A549 (cell line): ENCODE data around the gene MXD4. TPM values are rescaled to one million over a fixed set of nuclear protein-coding genes. Genes with fewer than 3 reads are reported as not detected.

ENCODE experiments used
- ATAC-seq, 2 experiments: fragments of 200-7000 bp in 1 of 2; fragments of >200 bp in 1 of 2; cut with Nextera tagmentation in 1 of 2; cut with Tn5 transposase in 1 of 2; 3 replicates each; pipeline versions ENCODE4 v1.8.0 to v1.9.1; 2018 to 2020; ENCODE audit warnings: mild to moderate bottlenecking in 1 of 2, moderate library complexity in 1 of 2
- CTCF ChIA-PET: fragments of 300-600 bp; sonication (Branson Sonifier 250); formaldehyde crosslinking; extraction: SDS; loops from one replicate; lab custom pipeline; 2021; ENCODE audit warnings: antibody characterized with exemption, inconsistent platforms; lab: Yijun Ruan, JAX
- POLR2A ChIA-PET: fragments of 350-600 bp; formaldehyde crosslinking; extraction: SDS; loops from one replicate; lab custom pipeline; 2021; ENCODE audit warnings: antibody characterized with exemption, inconsistent platforms; lab: Yijun Ruan, JAX
- DNase-seq, 2 experiments: peaks; one replicate each; pipeline versions ENCODE4 v3.0.0 to v3.0.0-alpha.2; 2011 to 2016; ENCODE audit warnings: low read depth in 1 of 2, low spot score in 1 of 2
- FAIRE-seq: peaks from 2 replicates; lab custom pipeline; 2011; peaks lifted over from hg19 to GRCh38; lab: Jason Lieb, UNC
- H3K27ac ChIP-seq, 2 experiments: fragments of >200 bp; sonication (Bioruptor Twin); formaldehyde crosslinking; 3 replicates each; pipeline ENCODE4 v1.5.1; 2016 to 2017
- H3K4me1 ChIP-seq: fragments of >200 bp; sonication (Bioruptor Twin); formaldehyde crosslinking; 3 replicates; pipeline ENCODE4 v1.6.1; 2016
- H3K4me2 ChIP-seq: fragments of >200 bp; sonication (Bioruptor Twin); formaldehyde crosslinking; 3 replicates; pipeline ENCODE4 v1.6.1; 2016
- H3K4me3 ChIP-seq: fragments of >200 bp; sonication (Bioruptor Twin); formaldehyde crosslinking; 3 replicates; pipeline ENCODE4 v1.5.1; 2016
- H3K9me3 ChIP-seq: fragments of >200 bp; sonication (Bioruptor Twin); formaldehyde crosslinking; 3 replicates; pipeline ENCODE4 v1.6.1; 2016
- BCL3 ChIP-seq: fragments of >200 bp; sonication (Bioruptor Twin); formaldehyde crosslinking; IDR thresholded peaks from 3 replicates; pipeline ENCODE4 v1.6.1; 2016
- BHLHE40 ChIP-seq: IDR thresholded peaks from 2 replicates; pipeline ENCODE4 v1.6.1; 2012; ENCODE audit warnings: low read depth, low read length, inconsistent platforms
- CBX2 ChIP-seq: fragments of 200-600 bp; sonication (generic); IDR thresholded peaks from 2 replicates; pipeline ENCODE4 v1.6.1; 2016; ENCODE audit warnings: low read depth, mild to moderate bottlenecking, borderline replicate concordance
- CBX8 ChIP-seq: fragments of 200-600 bp; sonication (generic); IDR thresholded peaks from 2 replicates; pipeline ENCODE4 v1.6.1; 2016
- CHD4 ChIP-seq: fragments of 200-600 bp; sonication (generic); IDR thresholded peaks from 2 replicates; pipeline ENCODE4 v1.6.1; 2016; ENCODE audit warnings: antibody characterized with exemption, mild to moderate bottlenecking, borderline replicate concordance
- EHMT2 ChIP-seq: fragments of 200-600 bp; sonication (generic); IDR thresholded peaks from 2 replicates; pipeline ENCODE4 v1.6.1; 2016; ENCODE audit warnings: antibody characterized with exemption, low read depth, mild to moderate bottlenecking, moderate library complexity
- ELK1 ChIP-seq: fragments of 150-350 bp; IDR thresholded peaks from 2 replicates; pipeline ENCODE4 v1.6.1; 2014; ENCODE audit warnings: low read depth, mild to moderate bottlenecking, low read length
- FOSB ChIP-seq: fragments of 250-450 bp; sonication (Bioruptor Pico); IDR thresholded peaks from 2 replicates; pipeline ENCODE4 v1.5.0; 2020; ENCODE audit warnings: mild to moderate bottlenecking, moderate library complexity
- FOXS1 ChIP-seq: fragments of 250-450 bp; sonication (Bioruptor Pico); IDR thresholded peaks from 2 replicates; pipeline ENCODE4 v1.5.0; 2020; ENCODE audit warnings: mild to moderate bottlenecking, moderate library complexity
- GATA3 ChIP-seq: IDR thresholded peaks from 2 replicates; pipeline ENCODE4 v1.6.1; 2012; ENCODE audit warnings: borderline replicate concordance
- HOXA7 ChIP-seq: fragments of 250-450 bp; sonication (Bioruptor Pico); IDR thresholded peaks from 2 replicates; pipeline ENCODE4 v1.5.0; 2020; ENCODE audit warnings: mild to moderate bottlenecking, moderate library complexity
- HOXB5 ChIP-seq: fragments of 250-450 bp; sonication (Bioruptor Pico); IDR thresholded peaks from 2 replicates; pipeline ENCODE4 v1.5.0; 2020; ENCODE audit warnings: mild to moderate bottlenecking, moderate library complexity
- JUNB ChIP-seq: fragments of >200 bp; sonication (Bioruptor Twin); formaldehyde crosslinking; IDR thresholded peaks from 2 replicates; pipeline ENCODE4 v1.6.1; 2016
- KDM5A ChIP-seq: fragments of 200-600 bp; sonication (generic); IDR thresholded peaks from 2 replicates; pipeline ENCODE4 v1.6.1; 2016; ENCODE audit warnings: antibody characterized with exemption, mild to moderate bottlenecking
- MYC ChIP-seq: IDR thresholded peaks from 2 replicates; pipeline ENCODE4 v1.6.1; 2012; ENCODE audit warnings: mild to moderate bottlenecking, inconsistent platforms, low read length, improper control_type of control experiment, borderline replicate concordance
- NFE2L2 ChIP-seq: fragments of 150-350 bp; conservative IDR thresholded peaks from 2 replicates; pipeline ENCODE4 v1.6.1; 2014; ENCODE audit warnings: low read length
- POLR2A ChIP-seq: IDR thresholded peaks from 2 replicates; pipeline ENCODE4 v1.6.1; 2012; ENCODE audit warnings: mild to moderate bottlenecking, low read length
- POLR2AphosphoS2 ChIP-seq: conservative IDR thresholded peaks from 2 replicates; pipeline ENCODE4 v1.6.1; 2012; ENCODE audit warnings: low read length, improper control_type of control experiment, inconsistent platforms
- RAD21 ChIP-seq, 2 experiments: fragments of >200 bp in 1 of 2; sonication (Bioruptor Twin) in 1 of 2; formaldehyde crosslinking in 1 of 2; IDR thresholded peaks in 1 of 2; conservative IDR thresholded peaks in 1 of 2; 2 replicates in 1 of 2; 3 replicates in 1 of 2; pipeline ENCODE4 v1.6.1; 2012 to 2018; ENCODE audit warnings: inconsistent platforms in 1 of 2
- RFX5 ChIP-seq: fragments of 450-650 bp; IDR thresholded peaks from 2 replicates; pipeline ENCODE4 v1.7.1; 2014; ENCODE audit warnings: antibody characterized with exemption, mild to moderate bottlenecking, moderate library complexity
- RNF2 ChIP-seq: fragments of 200-600 bp; sonication (generic); IDR thresholded peaks from 2 replicates; pipeline ENCODE4 v1.6.1; 2016; ENCODE audit warnings: low read depth, mild to moderate bottlenecking, antibody characterized with exemption, moderate library complexity, borderline replicate concordance
- SMC3 ChIP-seq: fragments of >200 bp; sonication (Bioruptor Twin); formaldehyde crosslinking; IDR thresholded peaks from 3 replicates; pipeline ENCODE4 v1.6.1; 2018; ENCODE audit warnings: inconsistent platforms
- SREBF2 ChIP-seq: fragments of 450-650 bp; IDR thresholded peaks from 2 replicates; pipeline ENCODE4 v1.6.1; 2014; ENCODE audit warnings: mild to moderate bottlenecking, moderate library complexity
- TFCP2L1 ChIP-seq: fragments of 250-450 bp; sonication (Bioruptor Pico); IDR thresholded peaks from 2 replicates; pipeline ENCODE4 v1.5.0; 2021; ENCODE audit warnings: mild to moderate bottlenecking
- ZC3H11A ChIP-seq: fragments of 450-650 bp; IDR thresholded peaks from 2 replicates; pipeline ENCODE4 v1.6.1; 2014; ENCODE audit warnings: antibody characterized with exemption, mild to moderate bottlenecking
- ZFP36 ChIP-seq: fragments of 450-650 bp; IDR thresholded peaks from 2 replicates; pipeline ENCODE4 v1.6.1; 2014; ENCODE audit warnings: borderline replicate concordance; ENCODE audit not compliant: partially characterized antibody
- ZNF302 ChIP-seq: fragments of 250-450 bp; sonication (Bioruptor Pico); IDR thresholded peaks from 2 replicates; pipeline ENCODE4 v1.9.0; 2021; ENCODE audit warnings: inconsistent platforms, mild to moderate bottlenecking, moderate library complexity
- WGBS: methylation state at CpG from one replicate; pipeline ENCODE4 v1.1.6; 2017; ENCODE audit errors: missing lambda C conversion rate; 5-methylcytosine and 5-hydroxymethylcytosine counted together
- polyA plus RNA-seq, 4 experiments: library from polyadenylated mRNA; depleted of rRNA in 3 of 4; stranded (reverse); fragments of >200 nt; fragmentation: RNase III in 1 of 4; extraction: RNeasy Plus Mini Kit Qiagen cat#74134 plus additional on column Dnase treatment in 1 of 4; gene quantifications; 2 replicates in 3 of 4; 3 replicates in 1 of 4; pipeline ENCODE4 v1.2.3, GENCODE V29; 2011 to 2017
- TF ChIP-seq, protein P1 (sequence below): fragments of >200 bp; sonication (Bioruptor Twin); formaldehyde crosslinking; IDR thresholded peaks from 2 replicates; pipeline ENCODE4 v1.6.1; 2016

The MXD4 gene
- polyA plus RNA-seq, 2 of the 4 experiments (the other 2 are of a cell fraction): 10.8 to 18.5 TPM

GRCh38 chr4:2305766-2306501 lies 44.0 kb upstream of the MXD4 start:
- FAIRE-seq (no peak), ATAC-seq (no peak), DNase-seq (no peak)
- Histone ChIP-seq H3K4me3 (no peak overlapping the region), H3K27ac (no peak overlapping the region), H3K4me1 (no peaks in the 10 kb centered on the region), H3K4me2 (no peak overlapping the region), H3K9me3 (no peaks in the 10 kb centered on the region)
- 79% methylated on average over 11 of the region's 11 CpGs for WGBS
- POLR2A ChIA-PET: no interaction called here
- CTCF ChIA-PET: no interaction called here
- TF ChIP-seq BHLHE40: no peak
- TF ChIP-seq CHD4: no peak
- no peak for TF ChIP-seq EHMT2
- no peak for TF ChIP-seq ZNF302
- TF ChIP-seq RAD21 (conservative IDR thresholded peaks at IDR 0.05 in 1 of 2, IDR thresholded peaks at IDR 0.05 in 1 of 2): no peak
- TF ChIP-seq HOXB5 (CRISPR knock-in tag): no peak
- no peak for TF ChIP-seq SREBF2

DNA sequence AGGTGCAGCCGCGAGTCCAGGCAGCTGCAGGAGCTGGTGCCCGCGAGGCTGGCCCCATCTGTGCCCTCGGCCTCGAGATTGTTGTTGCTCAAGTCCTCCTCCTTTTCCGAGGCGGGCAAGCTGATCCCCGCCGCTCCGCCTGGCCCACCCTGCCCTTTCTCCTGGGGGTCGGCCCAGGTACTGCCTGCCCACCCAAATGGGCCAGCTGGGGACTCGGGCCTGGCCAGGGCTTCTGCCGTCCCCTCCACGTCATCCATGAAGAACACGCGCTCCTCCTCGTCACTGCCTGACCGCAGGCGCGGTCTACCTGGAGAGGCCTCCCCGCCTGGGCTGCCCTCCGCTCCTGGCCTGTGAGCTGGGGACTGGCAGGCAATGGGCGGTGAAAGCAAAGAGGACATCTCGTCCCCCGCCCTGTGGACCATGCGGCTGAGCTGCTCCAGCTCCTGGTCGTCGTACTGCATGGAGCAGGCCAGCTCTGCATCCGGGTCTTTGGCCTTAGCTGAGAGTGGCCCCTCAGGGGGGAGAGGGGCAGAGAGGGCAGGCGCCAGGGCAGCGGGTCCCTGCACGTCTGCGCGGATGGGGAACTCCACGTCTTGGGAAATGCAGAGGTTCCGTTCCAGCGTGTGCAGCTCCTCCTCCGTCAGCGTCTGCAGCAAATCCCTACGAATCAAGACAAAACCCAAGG lies 43.1 kb upstream of the MXD4 start:
- ATAC-seq: no peak
- Histone ChIP-seq H3K27ac (no peak overlapping the region), H3K9me3 (no peaks in the 10 kb centered on the region), H3K4me2 (no peak overlapping the region), H3K4me3 (no peak overlapping the region), H3K4me1 (no peaks in the 10 kb centered on the region)
- ChIA-PET CTCF (no interaction called here), POLR2A (no interaction called here)
- no peak for TF ChIP-seq POLR2A
- no peak for TF ChIP-seq FOSB (CRISPR knock-in tag)
- TF ChIP-seq CBX8: no peak
- WGBS: 91% methylated on average over 13 of the region's 41 CpGs
- DNase-seq: no peak
- FAIRE-seq: no peak

DNA sequence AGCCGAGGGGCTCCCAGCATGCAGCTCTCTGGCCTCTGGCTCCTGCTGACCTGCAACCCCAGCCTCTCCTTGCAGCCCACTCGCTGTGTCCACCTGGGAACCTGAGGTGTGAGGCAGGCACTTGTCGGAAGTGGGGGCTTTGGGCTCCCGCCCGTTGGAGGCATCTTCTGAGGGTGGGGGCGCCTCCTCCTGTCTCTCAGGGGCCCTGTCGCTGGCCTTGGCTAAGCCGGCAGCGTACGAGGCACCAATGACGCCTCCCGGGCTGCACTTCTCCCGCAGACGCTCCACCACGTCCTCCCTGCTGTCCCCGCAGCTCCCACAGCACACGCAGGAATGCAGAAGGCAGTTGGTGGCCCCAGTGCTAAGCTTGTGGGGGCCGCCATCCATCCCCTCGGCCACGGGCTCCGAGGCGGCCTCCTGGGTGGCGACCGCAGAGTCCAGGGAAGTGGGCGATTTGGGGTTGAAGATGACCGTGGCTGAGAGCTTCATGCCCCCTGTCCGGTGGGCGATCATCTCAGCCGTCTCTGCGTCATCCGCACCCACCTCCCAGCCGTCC lies 42.5 kb upstream of the MXD4 start:
- ATAC-seq (no peak), FAIRE-seq (no peak), DNase-seq (no peak)
- no peak overlapping the region for H3K4me2 ChIP-seq
- ChIA-PET CTCF (no interaction called here), POLR2A (no interaction called here)
- H3K27ac ChIP-seq: no peak overlapping the region
- no peak overlapping the region for H3K4me3 ChIP-seq
- WGBS: 91% methylated on average over 9 of the region's 32 CpGs
- H3K4me1 ChIP-seq: no peaks in the 10 kb centered on the region
- H3K9me3 ChIP-seq: no peaks in the 10 kb centered on the region
- no peak for TF ChIP-seq TFCP2L1 (CRISPR knock-in tag)
- no peak for TF ChIP-seq GATA3
- no peak for TF ChIP-seq MYC
- TF ChIP-seq NFE2L2: no peak
- TF ChIP-seq HOXA7 (CRISPR knock-in tag): no peak
- TF ChIP-seq RNF2: no peak
- no peak for TF ChIP-seq SMC3

DNA sequence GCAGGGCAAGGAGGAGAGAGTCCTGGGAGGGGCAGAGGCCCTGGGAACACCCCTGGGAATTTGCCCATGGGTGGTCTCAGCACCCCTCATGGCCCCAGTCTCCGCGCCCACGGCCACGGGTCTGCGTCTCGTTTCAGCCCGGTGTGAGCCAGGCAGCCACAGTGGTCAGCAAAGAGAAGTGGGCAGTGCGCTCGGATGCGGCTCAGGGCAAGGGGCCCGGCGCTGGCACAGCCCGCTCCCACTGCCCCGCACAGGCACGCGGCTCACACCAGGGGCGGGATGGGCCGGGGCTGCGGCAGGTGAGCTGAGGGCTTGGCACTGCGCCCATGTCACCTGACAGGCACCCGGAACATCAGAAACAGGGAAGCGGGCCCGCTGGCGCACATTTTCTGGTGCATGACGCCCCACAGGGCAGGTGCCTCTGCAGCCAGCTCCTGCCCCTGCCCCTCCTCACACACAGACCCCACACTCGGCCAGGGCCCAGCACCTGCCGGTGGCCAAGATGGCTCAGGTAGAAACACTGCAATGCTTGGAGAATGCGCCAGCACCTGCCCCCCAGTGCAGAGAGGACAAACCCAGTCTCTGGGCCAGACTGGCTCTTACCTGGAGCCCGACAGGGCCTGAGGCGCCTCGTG lies 41.9 kb upstream of the MXD4 start:
- no peak overlapping the region for H3K27ac ChIP-seq
- CTCF ChIA-PET: no interaction called here
- ATAC-seq (no peak), FAIRE-seq (no peak), DNase-seq (no peak)
- POLR2A ChIA-PET: no interaction called here
- no peaks in the 10 kb centered on the region for H3K4me1 ChIP-seq
- no peaks in the 10 kb centered on the region for H3K9me3 ChIP-seq
- H3K4me2 ChIP-seq: no peak overlapping the region
- TF ChIP-seq, protein P1, sequence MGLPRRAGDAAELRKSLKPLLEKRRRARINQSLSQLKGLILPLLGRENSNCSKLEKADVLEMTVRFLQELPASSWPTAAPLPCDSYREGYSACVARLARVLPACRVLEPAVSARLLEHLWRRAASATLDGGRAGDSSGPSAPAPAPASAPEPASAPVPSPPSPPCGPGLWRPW: no peak
- TF ChIP-seq JUNB (no peak), ELK1 (no peak), RFX5 (no peak), CBX2 (no peak), BCL3 (no peak), TFCP2L1 (CRISPR knock-in tag) (no peak), POLR2AphosphoS2 (no peak), GATA3 (no peak), FOXS1 (CRISPR knock-in tag) (no peak), ZC3H11A (no peak), KDM5A (no peak), ZFP36 (no peak)
- no peak overlapping the region for H3K4me3 ChIP-seq
- 90% methylated on average over 2 of the region's 31 CpGs for WGBS
